GM12873 (cell line): ENCODE data around the gene SLAMF8.
A peak's percentile ranks its signal among the peaks of the same experiment; 100 is the strongest.

Experiments used
- TF ChIP-seq, protein P1 (sequence below): IDR thresholded peaks from 2 replicates; pipeline ENCODE4 v1.5.1; 2012; ENCODE audit warnings: low read depth, mild to moderate bottlenecking, moderate library complexity, low read length, control low read depth; ENCODE audit not compliant: insufficient read depth; ENCODE audit errors: missing control alignments

SLAMF8 gene

DNA sequence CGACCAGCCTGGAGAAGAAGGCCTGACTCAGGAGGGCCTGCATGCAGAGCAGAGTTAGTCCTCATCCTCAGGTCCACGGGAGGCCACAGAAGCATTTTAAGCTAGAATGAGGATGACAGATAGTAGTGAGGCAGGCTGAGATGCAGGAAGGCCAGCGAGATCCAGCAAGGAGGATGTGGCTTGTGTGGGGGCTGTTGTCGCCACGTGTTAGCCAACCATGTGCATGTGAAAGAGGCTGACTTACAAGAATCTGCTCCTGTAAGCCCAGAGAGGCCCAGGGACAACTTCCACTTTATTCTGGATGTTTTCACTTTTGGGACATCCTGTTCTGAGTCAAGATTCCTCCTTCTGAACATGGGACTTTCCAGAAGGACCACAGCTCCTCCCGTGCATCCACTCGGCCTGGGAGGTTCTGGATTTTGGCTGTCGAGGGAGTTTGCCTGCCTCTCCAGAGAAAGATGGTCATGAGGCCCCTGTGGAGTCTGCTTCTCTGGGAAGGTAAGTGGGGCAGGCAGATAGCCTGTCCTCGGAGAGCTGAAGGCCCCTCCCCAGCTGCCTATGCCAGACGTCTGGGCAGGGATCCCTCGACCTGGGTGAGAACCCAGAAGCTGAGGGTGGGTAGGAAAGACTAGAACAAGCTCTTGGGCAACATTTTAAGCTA lies at the start of gene SLAMF8:
TSS of gene SLAMF8 (plus strand) at position 433 of the 661 bp plus-strand sequence. CDS start at position 459, 26 bp downstream.
- TF ChIP-seq, protein P1, sequence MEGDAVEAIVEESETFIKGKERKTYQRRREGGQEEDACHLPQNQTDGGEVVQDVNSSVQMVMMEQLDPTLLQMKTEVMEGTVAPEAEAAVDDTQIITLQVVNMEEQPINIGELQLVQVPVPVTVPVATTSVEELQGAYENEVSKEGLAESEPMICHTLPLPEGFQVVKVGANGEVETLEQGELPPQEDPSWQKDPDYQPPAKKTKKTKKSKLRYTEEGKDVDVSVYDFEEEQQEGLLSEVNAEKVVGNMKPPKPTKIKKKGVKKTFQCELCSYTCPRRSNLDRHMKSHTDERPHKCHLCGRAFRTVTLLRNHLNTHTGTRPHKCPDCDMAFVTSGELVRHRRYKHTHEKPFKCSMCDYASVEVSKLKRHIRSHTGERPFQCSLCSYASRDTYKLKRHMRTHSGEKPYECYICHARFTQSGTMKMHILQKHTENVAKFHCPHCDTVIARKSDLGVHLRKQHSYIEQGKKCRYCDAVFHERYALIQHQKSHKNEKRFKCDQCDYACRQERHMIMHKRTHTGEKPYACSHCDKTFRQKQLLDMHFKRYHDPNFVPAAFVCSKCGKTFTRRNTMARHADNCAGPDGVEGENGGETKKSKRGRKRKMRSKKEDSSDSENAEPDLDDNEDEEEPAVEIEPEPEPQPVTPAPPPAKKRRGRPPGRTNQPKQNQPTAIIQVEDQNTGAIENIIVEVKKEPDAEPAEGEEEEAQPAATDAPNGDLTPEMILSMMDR: no peak

DNA sequence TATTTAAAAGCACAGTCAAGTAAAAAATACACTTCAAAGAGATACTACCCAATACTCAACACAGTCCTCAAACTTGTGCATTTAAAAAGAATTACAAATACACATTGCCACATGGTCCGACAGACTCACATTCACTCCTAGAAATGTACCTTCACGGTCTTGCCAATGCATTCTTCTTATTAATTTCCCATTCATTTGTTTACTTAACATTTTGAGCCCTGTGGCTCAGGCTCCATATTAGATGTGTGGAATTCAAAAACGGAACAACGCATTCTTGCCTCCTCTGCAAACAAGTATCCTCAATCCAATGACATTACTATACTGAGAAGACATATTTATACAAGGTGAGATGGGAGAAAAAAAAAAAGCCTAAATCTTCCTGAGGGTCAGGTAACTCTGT lies 48.4 kb upstream of the SLAMF8 start:
- TF ChIP-seq, protein P1: no peak

DNA sequence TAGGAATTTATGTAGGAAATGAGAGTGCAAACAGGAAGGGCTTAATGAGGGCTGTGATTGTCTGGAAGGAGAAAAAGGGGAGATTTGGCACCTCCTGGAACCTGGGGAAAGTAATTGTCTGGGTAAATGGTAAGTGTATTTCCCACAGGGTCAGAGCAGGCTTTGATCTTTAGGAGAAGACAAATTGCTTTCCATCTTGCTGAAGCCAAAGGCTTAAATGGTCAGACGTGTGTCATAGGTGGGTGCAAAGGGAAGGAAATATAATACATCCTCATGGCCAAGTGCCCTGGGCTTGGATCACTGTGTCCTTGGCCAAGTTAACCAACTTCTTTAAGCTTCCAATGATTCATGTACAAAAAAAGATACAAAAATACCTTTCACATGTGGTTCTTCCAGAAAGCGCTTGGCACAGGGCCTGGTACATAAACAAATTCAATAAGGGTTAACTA lies 47.2 kb upstream of the SLAMF8 start:
- TF ChIP-seq, protein P1: no peak

DNA sequence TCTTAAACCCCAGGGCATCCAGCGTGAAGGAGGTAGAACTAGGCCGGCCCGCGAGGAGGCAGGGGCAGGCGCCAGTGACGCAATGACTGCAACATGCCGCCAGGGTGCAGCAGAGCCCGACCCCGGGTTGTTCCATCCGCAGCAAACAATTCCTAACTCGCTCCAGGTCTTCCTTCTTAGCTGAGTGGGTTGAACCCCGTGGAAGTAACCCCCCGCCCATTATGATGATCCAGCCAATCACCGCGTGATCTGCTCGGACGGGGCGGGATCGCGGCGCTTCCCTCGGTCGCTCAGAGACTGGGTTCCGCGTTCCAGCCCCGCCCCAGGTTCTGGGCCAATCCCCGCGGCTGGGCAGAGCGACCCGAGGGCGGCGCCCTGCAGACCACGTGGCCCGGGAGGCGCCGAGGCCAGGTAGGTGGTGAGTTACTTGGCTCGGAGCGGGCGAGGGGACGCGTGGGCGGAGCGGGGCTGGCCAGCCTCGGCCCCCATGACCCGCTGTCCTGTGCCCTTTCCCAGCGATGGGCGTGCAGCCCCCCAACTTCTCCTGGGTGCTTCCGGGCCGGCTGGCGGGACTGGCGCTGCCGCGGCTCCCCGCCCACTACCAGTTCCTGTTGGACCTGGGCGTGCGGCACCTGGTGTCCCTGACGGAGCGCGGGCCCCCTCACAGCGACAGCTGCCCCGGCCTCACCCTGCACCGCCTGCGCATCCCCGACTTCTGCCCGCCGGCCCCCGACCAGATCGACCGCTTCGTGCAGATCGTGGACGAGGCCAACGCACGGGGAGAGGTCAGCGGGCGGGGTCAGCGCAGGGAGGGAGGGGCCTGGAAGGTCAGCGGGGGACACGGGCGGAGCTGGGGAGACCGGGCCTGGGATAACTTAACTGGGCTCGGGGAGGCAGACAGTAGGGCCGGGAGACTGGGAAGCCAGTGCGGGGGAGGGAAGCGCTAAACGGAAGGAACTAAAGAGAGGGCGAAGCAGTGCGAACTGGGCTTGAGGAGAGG lies 45.8 kb upstream of the SLAMF8 start, which contains the start of gene DUSP23:
TSS of gene DUSP23 (plus strand) at position 380 of the 1,000 bp plus-strand sequence. CDS start at position 519, 139 bp downstream.
- TF ChIP-seq, protein P1: peak; percentile 89

DNA sequence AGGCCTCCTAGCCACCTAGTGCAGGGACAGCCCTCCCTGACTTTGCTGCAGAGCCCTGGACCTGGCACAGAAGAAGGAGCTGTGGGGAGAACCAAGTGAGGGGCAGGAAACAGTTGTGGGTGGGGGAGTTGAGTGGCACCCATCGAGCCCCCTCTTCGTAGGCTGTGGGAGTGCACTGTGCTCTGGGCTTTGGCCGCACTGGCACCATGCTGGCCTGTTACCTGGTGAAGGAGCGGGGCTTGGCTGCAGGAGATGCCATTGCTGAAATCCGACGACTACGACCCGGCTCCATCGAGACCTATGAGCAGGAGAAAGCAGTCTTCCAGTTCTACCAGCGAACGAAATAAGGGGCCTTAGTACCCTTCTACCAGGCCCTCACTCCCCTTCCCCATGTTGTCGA lies 44.7 kb upstream of the SLAMF8 start:
- TF ChIP-seq, protein P1: no peak

GRCh38 chr1:159783724-159784123 lies 42.9 kb upstream of the SLAMF8 start:
- TF ChIP-seq, protein P1: no peak

- TF ChIP-seq, protein P1: no peak
Observed at GRCh38 chr1:159786465-159786864, 40.2 kb upstream of the SLAMF8 start.
